Trophoblast cell (in vitro differentiated cells and primary cell): ENCODE results near the gene JAZF1.
A peak's percentile ranks its signal among the peaks of the same experiment; 100 is the strongest.

ENCODE experiments used
- DNase-seq, 2 donors: peaks; one replicate each; pipeline ENCODE4 v3.0.0-alpha.2; 2016
- H2AFZ ChIP-seq: 2 replicates; pipeline ENCODE4 v1.6.1; 2013; ENCODE audit warnings: low read length, moderate library complexity, mild to moderate bottlenecking; ENCODE audit not compliant: insufficient read depth, poor library complexity
- H2AK5ac ChIP-seq: 2 replicates; pipeline ENCODE4 v1.6.1; 2013; ENCODE audit warnings: mild to moderate bottlenecking, low read length
- H2BK120ac ChIP-seq: 2 replicates; pipeline ENCODE4 v1.6.1; 2013; ENCODE audit warnings: low read length, mild to moderate bottlenecking, moderate library complexity; ENCODE audit not compliant: insufficient read depth, poor library complexity
- H2BK12ac ChIP-seq: 2 replicates; pipeline ENCODE4 v1.6.1; 2013; ENCODE audit warnings: mild to moderate bottlenecking, low read length, moderate library complexity
- H2BK5ac ChIP-seq: 2 replicates; pipeline ENCODE4 v1.6.1; 2013; ENCODE audit warnings: low read length, low read depth, moderate library complexity, mild to moderate bottlenecking; ENCODE audit not compliant: poor library complexity
- H3K14ac ChIP-seq: 2 replicates; pipeline ENCODE4 v1.6.1; 2013; ENCODE audit warnings: mild to moderate bottlenecking, low read length
- H3K18ac ChIP-seq: 2 replicates; pipeline ENCODE4 v1.6.1; 2013; ENCODE audit warnings: mild to moderate bottlenecking, low read length
- H3K23ac ChIP-seq: 2 replicates; pipeline ENCODE4 v1.6.1; 2013; ENCODE audit warnings: low read length
- H3K27ac ChIP-seq: 2 replicates; pipeline ENCODE4 v1.5.1; 2013; ENCODE audit warnings: low read depth, mild to moderate bottlenecking, inconsistent platforms, low read length, moderate library complexity
- H3K27me3 ChIP-seq: 2 replicates; pipeline ENCODE4 v1.6.1; 2013; ENCODE audit warnings: inconsistent platforms, mild to moderate bottlenecking, low read length, moderate library complexity; ENCODE audit not compliant: insufficient read depth
- H3K36me3 ChIP-seq, 2 experiments: 1 replicate in 1 of 2; 2 replicates in 1 of 2; pipeline ENCODE4 v1.6.1; 2013; ENCODE audit warnings: low read length in 2 of 2, mild to moderate bottlenecking in 2 of 2, moderate library complexity in 1 of 2; ENCODE audit not compliant: insufficient read depth in 2 of 2, control insufficient read depth in 1 of 2
- H3K4ac ChIP-seq: 2 replicates; pipeline ENCODE4 v1.6.1; 2013; ENCODE audit warnings: low read depth, mild to moderate bottlenecking, low read length, moderate library complexity
- H3K4me1 ChIP-seq, 2 experiments: 1 replicate in 1 of 2; 2 replicates in 1 of 2; pipeline ENCODE4 v1.6.1; 2013; ENCODE audit warnings: low read length in 2 of 2, mild to moderate bottlenecking in 2 of 2, moderate library complexity in 1 of 2; ENCODE audit not compliant: insufficient read depth in 2 of 2, control insufficient read depth in 1 of 2
- H3K4me2 ChIP-seq: 2 replicates; pipeline ENCODE4 v1.6.1; 2013; ENCODE audit warnings: inconsistent platforms, mild to moderate bottlenecking, low read length, moderate library complexity
- H3K4me3 ChIP-seq: 2 replicates; pipeline ENCODE4 v1.5.1; 2013; ENCODE audit warnings: mild to moderate bottlenecking, low read depth, low read length, inconsistent platforms
- H3K79me1 ChIP-seq: one replicate; pipeline ENCODE4 v1.6.1; 2013; ENCODE audit warnings: low read length
- H3K79me2 ChIP-seq: 2 replicates; pipeline ENCODE4 v1.6.1; 2013; ENCODE audit warnings: low read length, mild to moderate bottlenecking; ENCODE audit not compliant: control insufficient read depth, insufficient read depth, poor library complexity
- H3K9ac ChIP-seq: 2 replicates; pipeline ENCODE4 v1.6.1; 2013; ENCODE audit warnings: mild to moderate bottlenecking, low read length
- H3K9me3 ChIP-seq: 2 replicates; pipeline ENCODE4 v1.6.1; 2013; ENCODE audit warnings: low read depth, mild to moderate bottlenecking, control low read depth, inconsistent platforms, low read length; ENCODE audit not compliant: insufficient read depth
- H4K12ac ChIP-seq: 2 replicates; pipeline ENCODE4 v1.6.1; 2013; ENCODE audit warnings: low read depth, mild to moderate bottlenecking, low read length, moderate library complexity
- H4K8ac ChIP-seq: 2 replicates; pipeline ENCODE4 v1.6.1; 2013; ENCODE audit warnings: low read depth, mild to moderate bottlenecking, low read length, moderate library complexity
- H4K91ac ChIP-seq: one replicate; pipeline ENCODE4 v1.6.1; 2013; ENCODE audit warnings: low read depth, mild to moderate bottlenecking, low read length, moderate library complexity
- WGBS: extraction: QIAGEN DNeasy Blood & Tissue Kit; methylation state at CpG from one replicate; pipeline ENCODE4 v1.1.7; 2013; ENCODE audit warnings: missing lambda C conversion rate; ENCODE audit not compliant: insufficient read length, insufficient coverage; ENCODE audit errors: extremely low coverage; 5-methylcytosine and 5-hydroxymethylcytosine counted together

The JAZF1 gene

DNA sequence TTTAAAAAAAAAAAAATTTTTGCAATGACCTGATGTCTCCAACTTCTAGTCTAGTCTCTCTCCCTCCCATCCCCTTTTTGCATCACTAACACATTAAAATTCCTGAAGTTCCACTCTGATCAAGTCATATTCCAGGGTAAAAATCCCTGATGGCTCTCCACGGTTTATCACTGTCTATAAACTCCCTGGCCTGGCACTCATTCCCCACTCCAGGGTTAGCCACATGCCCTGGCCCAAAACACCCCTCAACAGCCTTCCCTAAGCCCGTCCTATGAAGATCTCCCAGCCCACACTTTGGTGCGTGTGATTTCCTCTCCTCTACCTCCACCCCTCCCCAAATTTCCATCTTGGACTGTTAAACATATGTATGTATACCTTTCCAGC lies 125.4 kb downstream of the JAZF1 start:
- Histone ChIP-seq H3K4ac (no peak overlapping the region), H3K79me2 (no peaks in the 10 kb centered on the region), H3K79me1 (peaks cover 16% of the 10 kb centered on the region), H3K14ac (no peak overlapping the region), H3K23ac (no peak overlapping the region), H2AFZ (peak overlapping the region; percentile 2), H3K4me3 (no peak overlapping the region), H2BK120ac (peak overlapping the region; percentile 73), H3K18ac (no peak overlapping the region), H3K9ac (no peak overlapping the region), H3K36me3 (no peaks in the 10 kb centered on the region), H3K9me3 (no peaks in the 10 kb centered on the region), H4K91ac (peak overlapping the region; percentile 53), H3K27me3 (no peaks in the 10 kb centered on the region), H3K4me2 (no peak overlapping the region), H4K8ac (peak overlapping the region; percentile 33), H3K27ac (peak overlapping the region; percentile 83), H2BK5ac (peak overlapping the region; percentile 32), H2BK12ac (peak overlapping the region; percentile 2), H3K4me1 (no peaks in the 10 kb centered on the region), H2AK5ac (no peak overlapping the region), H4K12ac (no peak overlapping the region)
- DNase-seq: peak in 1 of 2 donors; percentile 38
- WGBS: no CpG with 5 or more reads among the region's 3 CpGs

DNA sequence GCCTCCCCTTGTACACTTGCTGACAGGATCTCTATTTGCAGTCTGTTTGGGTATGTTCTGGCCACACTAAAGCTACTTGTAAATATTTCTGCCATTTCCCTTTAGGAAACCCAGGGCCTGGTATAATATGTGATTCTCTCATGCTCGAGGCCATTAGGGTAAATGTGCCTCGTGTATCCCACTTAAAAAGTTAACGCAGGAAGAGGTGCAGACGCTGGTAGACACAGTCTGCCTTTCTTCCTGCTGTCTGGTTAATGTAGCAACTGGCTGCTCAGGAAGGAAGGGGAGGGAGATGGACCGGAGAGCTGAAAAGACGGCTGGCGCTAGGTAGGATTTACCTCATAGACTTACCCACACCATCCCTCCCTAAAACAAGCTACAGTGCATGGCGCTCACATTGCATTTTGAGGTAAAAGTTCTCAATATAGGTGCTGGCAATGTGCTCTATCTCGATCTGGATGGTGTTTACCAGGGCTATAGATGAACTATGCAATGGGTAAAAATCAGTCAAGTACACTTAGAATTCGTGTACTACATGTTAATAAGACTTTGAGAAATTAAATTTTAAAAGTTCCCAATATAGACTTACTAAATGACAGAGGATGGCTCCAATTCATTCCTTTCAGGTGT lies 125.9 kb downstream of the JAZF1 start:
- H2BK120ac ChIP-seq: peak overlapping the region; percentile 76
- no peak overlapping the region for H2BK12ac ChIP-seq
- H3K9me3 ChIP-seq: no peaks in the 10 kb centered on the region
- DNase-seq: no peak
- peak overlapping the region; percentile 94 for H3K27ac ChIP-seq
- no peak overlapping the region for H3K4me3 ChIP-seq
- H3K4ac ChIP-seq: no peak overlapping the region
- no peak overlapping the region for H3K9ac ChIP-seq
- H4K91ac ChIP-seq: no peak overlapping the region
- H3K14ac ChIP-seq: no peak overlapping the region
- no CpG with 5 or more reads among the region's 10 CpGs for WGBS
- no peaks in the 10 kb centered on the region for H3K79me2 ChIP-seq
- no peak overlapping the region for H2AFZ ChIP-seq
- no peaks in the 10 kb centered on the region for H3K36me3 ChIP-seq
- H2BK5ac ChIP-seq: peak overlapping the region; percentile 24
- no peak overlapping the region for H3K18ac ChIP-seq
- H4K8ac ChIP-seq: no peak overlapping the region
- no peaks in the 10 kb centered on the region for H3K4me1 ChIP-seq
- H3K79me1 ChIP-seq: peaks cover 16% of the 10 kb centered on the region
- no peak overlapping the region for H2AK5ac ChIP-seq
- no peak overlapping the region for H3K4me2 ChIP-seq
- H4K12ac ChIP-seq: no peak overlapping the region
- H3K23ac ChIP-seq: no peak overlapping the region
- no peaks in the 10 kb centered on the region for H3K27me3 ChIP-seq

DNA sequence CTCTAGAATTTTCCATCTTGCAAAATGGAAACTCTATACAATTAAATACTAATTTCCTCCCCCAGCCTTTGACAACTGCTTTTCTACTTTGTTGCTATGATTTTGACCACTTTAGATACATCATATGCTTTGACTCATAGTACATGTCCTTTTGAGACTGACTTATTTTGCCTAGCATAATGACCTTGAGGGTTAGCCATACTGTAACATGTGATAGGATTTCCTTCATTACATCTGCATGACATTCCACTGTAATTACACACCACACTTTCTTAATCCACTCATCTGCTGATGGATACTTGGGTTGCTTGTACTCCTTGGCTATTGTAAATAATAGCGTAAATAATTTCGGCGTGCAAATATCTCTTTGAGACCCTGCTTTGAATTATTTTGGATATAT lies 127.7 kb downstream of the JAZF1 start:
- H3K9ac ChIP-seq: no peak overlapping the region
- H2BK120ac ChIP-seq: no peak overlapping the region

DNA sequence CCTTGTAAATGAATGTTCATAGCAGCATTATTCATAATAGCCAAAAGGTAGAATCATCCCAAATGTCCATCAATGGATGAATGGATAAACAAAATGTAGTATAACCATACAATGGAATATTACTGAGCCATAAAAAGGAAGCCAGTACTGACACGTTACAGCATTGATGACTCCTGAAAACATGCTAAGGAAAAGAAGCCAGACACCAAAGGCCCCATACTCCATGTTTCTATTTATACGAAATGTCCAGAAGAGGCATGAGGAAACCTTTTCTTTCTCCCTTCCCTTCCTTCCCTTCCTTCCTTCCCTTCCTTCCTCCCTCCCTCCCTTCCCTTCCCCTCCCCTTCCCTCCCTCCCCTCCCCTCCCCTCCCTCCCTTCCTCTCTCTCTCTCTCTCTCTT lies 131.9 kb downstream of the JAZF1 start:
- no CpG with 5 or more reads among the region's 2 CpGs for WGBS
- Histone ChIP-seq H3K79me2 (no peaks in the 10 kb centered on the region), H3K27me3 (no peaks in the 10 kb centered on the region), H3K23ac (no peak overlapping the region), H2BK12ac (no peak overlapping the region), H3K18ac (no peak overlapping the region), H3K14ac (no peak overlapping the region), H3K27ac (no peak overlapping the region), H3K4me2 (no peak overlapping the region), H2AK5ac (no peak overlapping the region), H3K79me1 (peaks cover 3% of the 10 kb centered on the region), H2BK120ac (no peak overlapping the region), H2AFZ (no peak overlapping the region), H3K9ac (no peak overlapping the region), H3K9me3 (no peaks in the 10 kb centered on the region), H2BK5ac (no peak overlapping the region), H4K91ac (no peak overlapping the region), H3K4me3 (no peak overlapping the region), H3K4ac (no peak overlapping the region), H4K12ac (no peak overlapping the region), H3K4me1 (no peaks in the 10 kb centered on the region), H4K8ac (no peak overlapping the region), H3K36me3 (no peaks in the 10 kb centered on the region)
- no peak for DNase-seq

More for the DNA sequence above, 127.7 kb downstream of the JAZF1 start:
- Histone ChIP-seq H4K12ac (no peak overlapping the region), H3K18ac (no peak overlapping the region), H3K23ac (no peak overlapping the region), H3K36me3 (no peaks in the 10 kb centered on the region), H2AK5ac (no peak overlapping the region), H3K4ac (no peak overlapping the region), H3K4me3 (no peak overlapping the region), H4K8ac (no peak overlapping the region), H4K91ac (no peak overlapping the region), H3K79me2 (no peaks in the 10 kb centered on the region), H2AFZ (no peak overlapping the region), H3K4me1 (no peaks in the 10 kb centered on the region), H3K14ac (no peak overlapping the region), H2BK5ac (no peak overlapping the region), H3K9me3 (no peaks in the 10 kb centered on the region), H3K27me3 (no peaks in the 10 kb centered on the region), H3K79me1 (peaks cover 17% of the 10 kb centered on the region), H3K27ac (no peak overlapping the region), H3K4me2 (no peak overlapping the region), H2BK12ac (no peak overlapping the region)
- WGBS: no CpG with 5 or more reads among the region's 3 CpGs
- DNase-seq: no peak
